ENCODE measurements around the gene STAG1.
"Not testable (repeated sequence)": the region's sequence is repeated elsewhere in the genome, so short reads cannot be mapped to it uniquely, and the experiment has no call there.

The STAG1 gene

DNA sequence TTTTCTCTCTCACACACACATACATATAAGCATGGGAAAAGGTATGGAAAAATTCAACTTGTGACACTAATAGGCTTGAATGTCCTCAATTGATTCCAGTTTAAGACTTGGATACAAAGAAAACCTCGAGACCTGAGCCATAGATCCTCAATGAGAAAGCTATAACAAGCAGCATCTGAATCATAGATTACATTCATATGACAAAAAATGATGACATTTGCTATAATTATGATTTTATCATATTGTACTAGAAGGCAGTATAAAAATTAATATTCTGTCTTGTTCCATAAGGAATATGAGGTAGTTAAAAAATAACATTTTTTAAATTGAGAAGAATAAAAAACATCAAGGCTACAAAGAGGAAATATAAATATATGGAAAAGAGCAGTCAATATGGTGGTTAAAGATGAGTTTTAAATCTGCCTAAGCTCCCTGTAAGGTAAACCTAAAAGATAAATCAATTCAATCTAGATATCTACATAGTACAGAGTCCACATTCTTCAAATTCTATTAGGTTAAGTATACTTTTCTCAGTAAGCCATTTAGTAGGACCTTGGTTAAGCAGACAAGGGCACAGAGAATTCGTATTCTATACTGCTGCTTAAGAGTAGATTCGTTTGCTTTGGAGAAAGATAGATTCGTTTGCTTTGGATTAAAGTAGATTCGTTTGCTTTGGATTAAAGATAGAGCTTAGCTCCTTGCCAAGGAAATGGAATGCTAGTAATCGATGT is 175.7 kb downstream of the STAG1 start:
- DNase-seq, result no peak

DNA sequence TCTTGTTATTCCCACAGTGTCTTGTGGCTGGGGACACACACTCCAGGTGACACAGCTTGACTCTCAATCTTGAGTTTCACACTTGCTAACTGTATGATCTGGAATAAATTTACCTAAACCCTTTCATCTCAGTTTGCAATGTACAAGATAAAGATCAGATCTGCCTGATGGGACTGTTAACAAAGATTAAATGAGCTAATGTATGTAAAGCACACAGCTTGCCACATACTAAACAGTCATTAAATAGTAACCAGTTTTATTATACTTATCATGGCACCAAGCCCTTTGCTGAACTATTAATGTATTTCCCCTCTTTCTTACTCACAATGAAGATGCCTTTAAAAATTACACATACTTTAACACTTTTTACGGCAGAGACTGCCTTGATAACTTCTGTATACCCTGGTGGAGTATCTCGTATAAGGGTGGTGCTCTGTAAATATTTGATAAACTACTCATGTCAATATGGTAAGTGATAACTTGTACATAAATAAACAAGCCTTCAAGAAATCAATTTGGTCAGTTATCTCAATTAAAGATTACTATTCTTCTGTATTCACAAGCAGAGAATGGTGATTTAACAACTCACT is 184.5 kb downstream of the STAG1 start:
- no peak for DNase-seq

DNA sequence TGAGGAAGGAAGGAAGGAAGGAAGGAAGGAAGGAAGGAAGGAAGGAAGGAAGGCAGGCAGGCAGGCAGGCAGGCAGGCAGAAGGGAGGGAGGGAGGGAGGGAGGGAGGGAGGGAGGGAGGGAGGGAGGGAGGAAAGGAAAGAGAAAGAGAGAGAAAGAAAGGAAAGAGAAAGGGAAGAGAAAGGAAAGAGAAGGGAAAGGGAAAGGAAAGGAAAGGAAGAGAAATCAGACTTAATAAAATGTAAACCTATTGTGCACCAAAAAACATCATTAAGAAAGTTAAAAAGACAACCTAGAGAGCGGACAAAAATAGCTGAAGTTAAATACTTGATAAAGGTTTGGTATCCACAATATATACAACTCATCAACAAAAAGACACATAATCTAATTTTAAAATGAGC is 187.2 kb downstream of the STAG1 start:
- not testable (repeated sequence) for DNase-seq

DNA sequence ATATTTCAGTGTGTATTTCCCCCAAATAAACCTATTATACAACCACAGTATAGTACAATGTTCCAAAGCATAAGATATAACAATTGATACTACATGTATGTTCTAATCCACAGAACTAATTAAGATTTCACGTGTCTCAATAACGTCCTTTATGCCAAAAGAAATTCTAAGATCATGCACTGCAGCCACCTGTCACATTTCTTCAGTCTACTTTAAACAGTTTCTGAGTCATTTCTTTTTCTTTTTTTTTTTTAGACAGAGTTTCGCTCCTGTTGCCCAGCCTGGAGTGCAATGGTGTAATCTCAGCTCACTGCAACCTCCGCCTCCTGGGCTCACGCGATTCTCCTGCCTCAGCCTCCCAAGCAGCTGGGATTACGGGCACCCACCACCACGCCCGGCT is 190.2 kb downstream of the STAG1 start:
- DNase-seq, result no peak

DNA sequence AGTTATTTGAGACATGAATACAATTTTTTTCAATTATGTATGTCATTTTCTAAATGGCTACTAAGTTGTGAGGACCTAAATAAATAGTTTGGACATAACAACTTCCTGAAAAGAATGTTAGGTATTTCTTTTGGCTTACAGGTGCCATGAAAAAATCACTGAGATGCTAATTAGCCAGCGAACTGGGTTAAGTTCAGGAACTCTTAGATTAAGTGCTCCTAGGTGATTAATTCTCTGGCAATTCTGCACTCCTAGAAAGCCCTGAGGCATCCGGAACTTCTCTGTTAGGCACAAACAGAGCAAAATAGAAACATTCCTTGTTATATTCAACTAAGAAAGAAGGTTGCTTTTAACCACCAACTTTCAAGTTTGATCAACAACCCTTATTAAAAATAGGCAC is 192.3 kb downstream of the STAG1 start:
- no peak for DNase-seq

DNA sequence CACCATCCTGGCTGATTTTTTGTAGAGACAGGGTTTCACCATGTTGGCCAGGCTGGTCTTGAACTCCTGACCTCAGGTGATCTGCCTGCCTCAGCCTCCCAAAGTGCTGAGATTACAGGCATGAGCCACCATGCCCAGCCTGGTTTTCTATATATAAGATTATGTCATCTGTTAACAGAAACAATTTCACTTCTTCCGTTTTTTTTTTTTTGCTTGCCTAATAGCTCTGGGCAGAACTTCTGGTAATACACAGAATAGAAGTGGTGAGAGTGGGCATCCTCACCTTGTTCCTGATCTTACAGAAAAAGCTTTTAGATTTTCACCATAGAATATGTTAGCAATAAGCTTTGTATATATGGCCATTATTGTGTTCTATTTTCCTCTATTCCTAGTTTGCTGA is 202.7 kb downstream of the STAG1 start:
- not testable (repeated sequence) for DNase-seq

DNA sequence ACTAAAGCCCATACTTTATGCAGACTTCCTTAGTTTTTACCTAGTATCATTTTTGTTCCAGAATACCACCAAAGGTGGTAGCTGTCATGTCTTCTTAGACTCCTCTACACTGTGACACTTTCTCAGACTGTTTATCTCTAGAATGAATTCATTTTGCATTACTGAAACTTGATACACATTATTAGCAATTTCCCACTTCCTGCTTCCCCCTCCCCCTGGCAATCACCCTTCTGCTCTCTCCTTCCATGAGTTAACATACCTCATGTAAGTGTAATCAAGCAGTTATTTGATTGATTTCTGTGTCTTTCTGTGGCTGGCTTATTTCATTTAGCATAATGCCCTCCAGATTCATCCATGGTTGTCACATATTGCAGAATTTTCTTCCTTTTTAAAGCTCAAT is 204.9 kb downstream of the STAG1 start:
- no peak for DNase-seq

DNA sequence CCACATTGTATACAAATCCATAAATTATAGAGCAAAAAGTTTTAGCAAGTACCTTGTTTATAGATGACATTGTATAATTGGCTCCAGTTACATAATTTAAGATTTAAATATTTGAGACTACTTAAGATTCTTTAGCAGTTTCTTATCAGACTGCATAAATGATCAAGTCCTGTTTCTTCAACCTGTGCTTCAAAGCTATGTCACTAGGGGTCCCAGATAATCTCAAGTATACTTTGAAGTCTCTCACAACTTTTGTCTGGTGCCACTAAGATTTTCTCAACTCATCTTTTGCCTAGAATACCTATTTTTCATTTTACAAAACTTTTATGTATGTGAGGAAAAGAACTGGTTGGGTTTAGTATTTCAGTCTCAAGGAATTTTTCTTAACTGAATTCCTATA is 205.5 kb downstream of the STAG1 start:
- peak; percentile 24 for DNase-seq

DNA sequence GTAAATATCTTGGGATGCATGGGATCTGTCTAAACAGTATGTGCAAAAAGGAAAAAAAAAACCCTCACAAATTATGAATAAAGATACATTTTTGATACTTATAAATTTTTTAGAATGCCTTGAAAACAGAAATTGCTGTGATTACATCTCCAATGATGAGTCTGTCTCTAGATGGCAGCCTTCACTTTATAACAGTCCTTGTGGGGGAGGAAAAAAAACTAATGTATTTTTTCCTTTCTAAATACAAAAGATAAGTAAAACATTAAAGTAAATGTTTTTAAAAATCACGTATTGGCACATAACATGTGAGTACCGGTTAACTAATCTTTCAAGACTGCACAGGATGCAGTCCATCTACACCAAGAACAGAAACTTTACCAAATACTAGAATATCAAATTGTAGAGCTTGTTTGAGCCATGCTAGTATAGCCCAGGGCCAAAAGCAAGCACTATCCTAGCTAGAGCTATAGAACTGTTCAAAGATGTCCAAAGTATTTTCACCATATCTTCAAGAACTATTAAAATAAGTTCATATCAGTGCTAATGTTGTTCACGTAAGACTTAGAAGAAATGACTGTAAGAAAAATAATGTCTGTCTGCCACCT is 206.4 kb downstream of the STAG1 start:
- no peak for DNase-seq

DNA sequence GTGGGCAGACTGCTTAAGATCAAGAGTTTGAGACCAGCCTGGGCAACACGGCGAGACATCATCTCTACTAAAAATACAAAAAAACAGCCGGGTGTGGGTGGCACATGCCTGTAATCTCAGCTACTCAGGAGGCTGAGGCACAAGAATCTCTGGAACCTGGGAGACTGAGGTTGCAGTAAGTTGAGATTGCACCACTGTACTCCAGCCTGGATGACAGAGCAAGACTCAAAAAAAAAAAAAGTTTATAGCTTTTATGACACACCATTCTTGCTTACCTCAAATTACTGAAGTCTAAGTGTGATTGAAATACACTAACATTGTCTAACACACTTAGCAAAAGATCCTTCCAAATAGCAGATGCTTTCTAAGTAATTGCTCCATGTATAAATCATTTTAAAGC is 207.6 kb downstream of the STAG1 start:
- DNase-seq, result no peak

DNA sequence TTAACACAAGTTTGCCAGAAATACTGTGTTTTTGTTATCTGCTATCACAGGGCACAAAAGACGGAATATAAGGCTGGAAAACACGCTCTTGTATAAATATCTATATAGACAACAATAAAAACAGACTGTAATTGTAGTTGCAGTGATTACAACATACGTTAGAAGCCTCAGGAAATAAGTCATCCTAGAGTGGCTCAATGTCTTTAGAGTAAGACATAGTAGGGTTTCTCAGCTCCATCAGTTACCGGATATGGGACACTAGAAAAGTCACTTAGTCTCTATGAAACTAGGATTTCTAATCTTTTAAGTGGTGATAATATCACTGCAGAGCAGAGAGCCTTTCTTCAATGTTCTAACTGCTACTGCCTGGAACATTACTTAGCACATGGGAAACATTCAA is 208.8 kb downstream of the STAG1 start:
- DNase-seq, result no peak

DNA sequence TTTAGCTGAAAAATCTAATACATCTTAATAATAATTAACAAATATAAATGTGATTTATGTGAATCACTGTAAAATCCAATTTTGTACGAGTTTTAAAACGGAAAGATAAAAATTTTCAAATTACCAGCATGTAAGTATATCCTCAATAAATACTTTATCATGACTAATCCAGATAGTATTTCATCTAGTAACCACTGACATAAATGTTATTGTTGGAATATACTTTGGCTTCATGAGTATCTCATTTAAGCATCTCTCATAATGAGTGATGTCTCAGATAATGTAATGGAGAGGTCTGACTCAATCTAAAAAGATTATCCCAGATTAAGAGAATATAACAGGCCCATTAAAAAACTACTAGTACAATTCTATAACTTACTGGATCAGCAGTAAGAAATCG is 216.3 kb downstream of the STAG1 start:
- DNase-seq, result no peak

DNA sequence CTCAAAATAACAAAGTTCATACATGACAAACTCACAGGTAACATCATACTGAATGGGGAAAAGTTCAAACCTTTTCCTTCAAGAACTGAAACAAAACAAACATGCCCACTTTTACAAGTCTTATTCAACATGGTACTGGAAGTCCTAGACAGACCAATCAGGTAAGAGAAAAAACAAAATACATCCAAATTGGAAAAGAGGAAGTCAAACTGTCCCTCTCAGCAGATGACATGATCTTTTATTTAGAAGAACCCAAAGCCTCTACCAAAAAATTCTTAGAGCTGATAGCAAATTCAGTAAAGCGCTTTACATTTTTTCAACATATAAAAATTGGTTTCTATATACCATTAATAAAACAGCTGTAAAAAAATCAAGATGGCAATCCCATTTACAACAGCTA is 219.4 kb downstream of the STAG1 start:
- DNase-seq, result no peak

DNA sequence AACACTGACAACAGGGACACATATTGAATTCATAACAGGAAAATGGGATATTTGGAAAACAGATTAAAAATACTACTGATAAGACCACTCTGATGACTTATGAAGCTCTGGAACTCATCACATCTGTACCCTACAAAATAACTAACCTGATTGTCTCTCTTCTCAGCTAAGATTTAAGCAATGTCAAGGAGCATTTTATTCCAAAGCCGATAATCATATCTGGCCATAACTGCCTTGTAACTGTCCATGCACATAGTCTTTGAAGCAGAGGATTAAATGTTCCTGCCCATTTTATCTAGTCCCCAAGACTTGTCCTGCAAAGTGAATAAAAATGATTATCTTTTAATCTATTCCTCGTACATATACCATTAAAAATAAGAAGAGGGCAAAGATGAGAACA is 234.1 kb downstream of the STAG1 start:
- no peak for DNase-seq

DNA sequence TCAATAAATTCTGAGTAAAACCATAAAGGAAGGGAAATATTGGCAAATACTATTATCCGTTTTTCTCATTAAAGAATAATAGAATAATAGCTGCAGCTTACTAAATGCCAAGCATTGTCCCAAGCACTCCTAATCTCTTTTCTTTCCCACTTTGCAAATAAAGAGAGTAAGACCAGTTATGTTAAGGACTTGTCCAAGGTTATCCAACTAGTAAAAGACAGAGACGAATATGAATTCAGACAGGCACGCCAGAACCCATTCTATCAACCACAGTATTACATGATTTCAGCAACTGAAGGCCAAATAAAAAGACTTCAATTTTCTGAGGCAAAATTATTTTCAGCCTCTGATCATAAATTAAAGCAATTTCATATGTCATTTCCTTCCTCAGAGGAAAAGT is 235.5 kb downstream of the STAG1 start:
- no peak for DNase-seq

DNA sequence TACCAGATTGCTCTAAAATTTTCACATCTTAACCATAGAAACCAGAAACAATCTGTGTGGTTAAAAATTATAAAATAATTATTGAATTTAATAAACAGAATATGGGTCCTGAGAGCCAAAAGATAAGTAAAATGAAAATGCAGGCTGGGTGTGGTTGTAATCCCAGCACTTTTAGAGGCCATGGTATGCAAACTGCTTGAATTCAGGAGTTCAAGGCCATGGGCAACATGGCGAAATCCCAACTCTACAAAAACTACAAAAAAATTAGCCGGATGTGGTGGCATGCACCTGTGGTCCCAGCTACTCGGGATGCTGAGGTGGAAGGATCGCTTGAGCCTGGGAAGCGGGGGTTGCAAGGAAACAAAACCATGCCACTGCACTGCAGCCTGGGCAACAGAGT is 236.1 kb downstream of the STAG1 start:
- DNase-seq, result no peak

DNA sequence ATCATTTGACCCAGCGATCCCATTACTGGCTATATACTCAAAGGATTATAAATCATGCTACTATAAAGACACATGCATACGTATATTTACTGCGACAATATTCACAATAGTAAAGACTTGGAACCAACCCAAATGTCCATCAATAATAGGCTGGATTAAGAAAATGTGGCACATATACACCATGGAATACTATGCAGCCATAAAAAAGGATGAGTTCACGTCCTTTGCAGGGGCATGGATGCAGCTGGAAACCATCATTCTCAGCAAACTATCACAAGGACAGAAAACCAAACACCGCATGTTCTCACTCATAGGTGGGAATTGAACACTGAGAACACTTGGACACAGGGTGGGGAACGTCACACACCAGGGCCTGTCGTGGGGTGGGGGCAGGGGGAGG is 237.6 kb downstream of the STAG1 start:
- DNase-seq, result not testable (repeated sequence)

DNA sequence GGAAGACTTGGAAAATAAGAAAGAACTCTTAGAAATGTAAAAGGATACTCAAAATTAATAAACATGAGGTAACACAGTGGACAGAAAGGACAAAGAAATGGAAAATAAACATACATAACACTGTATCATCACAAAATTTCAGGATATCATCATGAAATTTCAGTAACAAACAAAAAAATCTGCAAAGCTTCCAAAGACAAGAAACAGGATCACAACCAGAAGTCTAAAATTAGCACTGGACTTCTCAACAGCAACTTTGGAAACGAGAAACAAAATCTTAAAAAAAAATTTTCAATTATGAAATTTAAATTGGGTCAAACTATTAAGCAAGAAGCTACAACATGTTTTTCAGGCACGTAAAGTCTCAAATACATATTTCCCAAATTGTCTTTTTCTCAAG is 238.8 kb downstream of the STAG1 start:
- DNase-seq, result no peak

DNA sequence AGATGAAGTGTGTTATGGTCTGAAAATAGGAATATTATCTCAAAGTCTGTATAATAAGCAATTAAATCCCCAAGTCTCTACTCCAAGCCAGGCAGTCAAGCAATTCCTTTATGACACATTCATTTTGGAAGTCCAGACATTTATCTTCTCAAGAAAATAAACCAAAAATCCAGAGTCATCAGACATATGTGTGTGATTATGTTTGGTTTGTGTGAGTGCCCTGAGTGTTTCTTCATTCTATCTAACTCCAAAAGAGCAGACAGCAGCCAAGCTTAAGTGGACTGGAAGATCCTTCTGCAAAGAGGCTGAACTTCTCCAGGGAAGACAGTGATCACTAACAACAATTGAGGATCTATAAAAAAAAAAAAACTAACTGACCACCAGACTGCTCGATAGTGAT is 239.8 kb downstream of the STAG1 start:
- no peak for DNase-seq

DNA sequence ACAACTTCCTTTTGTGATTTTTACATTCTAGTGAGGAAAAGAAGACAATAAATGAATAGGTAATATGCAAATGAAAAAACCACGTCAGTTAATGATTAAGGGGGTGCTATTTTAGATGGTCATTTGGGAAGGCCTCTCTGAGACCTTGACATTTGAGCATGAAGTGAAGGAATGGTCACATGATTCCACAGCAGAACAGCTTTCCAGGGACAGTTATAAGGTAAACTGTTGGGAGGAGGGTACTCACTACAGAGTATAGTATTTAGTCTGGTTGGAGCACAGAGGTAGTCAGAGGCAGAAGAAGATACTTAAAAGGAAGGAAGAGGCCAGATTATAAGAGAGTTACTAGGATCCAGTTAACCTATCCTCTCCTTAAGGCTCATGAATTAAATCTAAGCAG is 246.5 kb downstream of the STAG1 start:
- no peak for DNase-seq

DNA sequence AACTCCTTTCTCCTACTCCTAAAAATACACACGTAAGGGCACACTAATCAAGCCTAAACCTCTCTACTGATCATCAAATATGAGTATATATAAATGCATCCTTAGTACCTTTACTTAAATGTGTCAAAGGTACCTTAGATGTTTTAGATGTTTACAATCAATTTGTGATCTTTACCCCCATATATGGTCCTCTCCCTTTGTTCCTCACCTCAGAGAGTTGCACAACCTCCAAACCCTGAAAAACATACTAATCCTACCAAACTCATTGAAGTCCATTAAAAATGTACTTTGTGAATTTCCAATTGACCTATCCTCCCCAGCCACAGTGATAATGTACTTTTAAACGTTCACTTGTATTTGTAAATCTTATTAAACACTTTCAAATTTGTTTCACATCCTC is 249.1 kb downstream of the STAG1 start:
- DNase-seq, result no peak

DNA sequence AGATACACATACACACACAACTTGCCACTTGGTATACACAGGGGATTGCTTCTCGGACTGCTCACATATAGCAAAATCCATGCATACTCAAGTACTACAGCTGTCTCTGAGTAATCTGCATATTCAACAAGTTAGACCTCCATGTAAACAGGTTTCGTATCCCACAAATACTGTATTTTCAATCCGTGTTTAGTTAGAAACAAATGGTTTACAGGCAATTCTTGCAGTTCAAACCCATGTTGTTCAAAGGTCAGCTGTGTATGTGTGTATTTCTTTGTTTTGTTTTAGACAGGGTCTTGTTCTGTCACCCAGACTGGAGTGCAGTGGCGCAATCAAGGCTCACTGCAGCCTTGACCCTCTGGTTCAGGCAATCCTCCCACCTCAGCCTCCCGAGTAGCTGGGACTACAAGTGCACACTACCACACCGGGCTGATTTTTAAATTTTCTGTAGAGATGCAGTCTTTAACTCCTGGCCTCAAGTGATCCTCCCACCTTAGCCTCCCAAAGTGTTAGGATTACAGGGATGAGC is 253.2 kb downstream of the STAG1 start:
- DNase-seq, result no peak

DNA sequence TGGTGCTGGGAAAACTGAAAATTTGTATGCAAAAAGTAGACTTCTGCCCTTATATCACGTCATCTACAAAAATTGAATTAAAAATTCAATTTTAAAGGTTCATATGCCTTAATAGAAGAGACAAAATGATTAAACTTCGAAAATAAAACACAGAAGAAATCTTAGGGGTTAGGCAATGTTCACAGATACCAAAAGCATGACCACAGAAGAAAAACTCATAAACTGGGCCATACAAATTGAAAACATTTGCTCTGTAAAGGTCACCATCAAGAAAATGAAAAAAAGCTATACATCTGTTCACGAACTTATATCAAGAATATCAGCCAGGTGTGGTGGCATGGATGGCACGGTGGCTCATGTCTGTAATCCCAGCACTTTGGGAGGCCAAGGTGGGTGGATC is 257.0 kb downstream of the STAG1 start:
- no peak for DNase-seq

DNA sequence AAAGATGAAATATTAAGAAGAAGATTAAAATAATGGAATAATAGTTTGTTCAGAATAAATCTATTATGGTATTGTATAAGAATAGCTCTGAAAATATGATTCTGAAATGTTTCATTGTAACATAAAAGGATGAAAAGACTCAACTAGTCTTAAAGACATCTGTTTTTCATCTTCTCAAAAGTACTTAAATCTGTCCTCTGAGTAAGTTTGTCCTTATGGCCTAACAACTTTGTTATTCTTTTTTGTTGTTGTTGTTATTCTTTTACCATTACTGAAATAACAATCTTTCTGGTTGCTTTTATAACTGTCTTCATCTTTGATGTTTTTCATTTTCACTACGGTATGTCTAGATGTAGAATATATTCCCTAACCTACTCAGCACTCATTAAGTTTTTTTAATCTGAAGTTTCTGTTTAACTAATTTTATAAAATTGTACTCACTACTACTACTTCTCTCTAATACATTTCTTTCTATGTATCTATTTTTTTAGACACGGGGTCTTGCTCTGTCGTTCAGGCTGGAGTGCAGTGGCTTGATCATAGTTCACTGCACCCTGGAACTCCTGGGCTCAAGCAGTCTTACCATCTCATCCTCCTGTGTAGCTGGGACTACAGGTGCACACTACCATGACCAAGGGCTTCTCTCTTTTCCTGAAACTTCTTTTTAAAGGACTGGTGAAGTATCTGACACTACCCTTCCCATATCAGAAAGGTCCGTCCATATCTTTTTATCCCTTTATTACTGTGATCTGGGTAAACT is 261.4 kb downstream of the STAG1 start:
- DNase-seq, result no peak
